Right kidney (tissue), 1 donor: Measurements from ENCODE around the gene EHD4.

Experiments used
- DNase-seq: peaks from one replicate; pipeline ENCODE4 v3.0.0-alpha.2; 2016

EHD4 gene

GRCh38 chr15:41981371-41982132 lies 9.2 kb upstream of the EHD4 start:
- DNase-seq, result no peak

GRCh38 chr15:41980654-41981323 lies 8.4 kb upstream of the EHD4 start:
- DNase-seq, result no peak

GRCh38 chr15:41979493-41980266 lies 7.3 kb upstream of the EHD4 start:
- no peak for DNase-seq

GRCh38 chr15:41978534-41978933 lies 6.2 kb upstream of the EHD4 start:
- no peak for DNase-seq

- DNase-seq, result no peak
These were observed 5.5 kb upstream of the EHD4 start for GRCh38 chr15:41977757-41978383.

- no peak for DNase-seq
These were observed 3.3 kb upstream of the EHD4 start for GRCh38 chr15:41975669-41976068.

- no peak for DNase-seq
These were observed 1.7 kb upstream of the EHD4 start for GRCh38 chr15:41974041-41974440.

GRCh38 chr15:41971895-41972252 lies 483 bp downstream of the EHD4 start:
- DNase-seq, result no peak

- DNase-seq, result peak; percentile 74
These were observed 1.1 kb downstream of the EHD4 start for GRCh38 chr15:41971089-41971894.

- DNase-seq, result no peak
These were observed 1.9 kb downstream of the EHD4 start for GRCh38 chr15:41970456-41970855.

GRCh38 chr15:41969851-41970431 lies 2.4 kb downstream of the EHD4 start:
- no peak for DNase-seq

- DNase-seq, result no peak
These were observed 3.7 kb downstream of the EHD4 start for GRCh38 chr15:41968701-41969100.

GRCh38 chr15:41967506-41968206 lies 4.7 kb downstream of the EHD4 start:
- DNase-seq, result no peak

- DNase-seq, result no peak
These were observed 5.4 kb downstream of the EHD4 start for GRCh38 chr15:41966920-41967465.

GRCh38 chr15:41966414-41966812 lies 5.9 kb downstream of the EHD4 start:
- no peak for DNase-seq

GRCh38 chr15:41965441-41966413 lies 6.6 kb downstream of the EHD4 start:
- no peak for DNase-seq

- no peak for DNase-seq
These were observed 10.7 kb downstream of the EHD4 start for GRCh38 chr15:41961595-41962202.

- DNase-seq, result no peak
These were observed 11.3 kb downstream of the EHD4 start for GRCh38 chr15:41961001-41961518.

- no peak for DNase-seq
These were observed 14.3 kb downstream of the EHD4 start for GRCh38 chr15:41958002-41958420.
